HG03442 (cell line): ENCODE results near the gene ZSWIM1.
"Not testable (repeated sequence)": the region's sequence is repeated elsewhere in the genome, so short reads cannot be mapped to it uniquely, and the experiment has no call there.

Source experiments
- ATAC-seq: cut with Tn5 transposase; IDR thresholded peaks from one replicate; pipeline ENCODE4 v1.9.1; 2021; ENCODE audit warnings: mild to moderate bottlenecking, moderate library complexity; ENCODE audit not compliant: unreplicated experiment

The ZSWIM1 gene

DNA sequence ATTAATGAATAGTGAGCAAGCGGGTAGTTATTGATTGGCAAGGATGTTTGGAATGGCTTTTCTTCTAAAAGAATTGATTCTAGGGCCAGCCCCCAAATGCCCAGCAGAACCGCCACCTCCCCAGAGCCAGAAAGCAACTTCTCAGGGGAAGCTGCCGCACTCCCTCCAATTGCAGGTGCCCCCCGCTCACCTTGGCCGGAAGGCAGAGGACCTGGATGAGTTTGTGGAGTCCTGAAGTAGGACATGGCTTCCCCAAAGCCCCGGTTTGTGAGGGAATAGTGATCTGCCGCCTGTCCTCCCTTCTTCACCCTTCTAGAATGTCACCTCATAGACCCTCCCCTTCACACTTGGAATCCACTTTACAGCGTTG lies 6.3 kb downstream of the ZSWIM1 start, which contains the start of gene SPATA25:
TSS of gene SPATA25 (minus strand) at position 277 of the 370 bp plus-strand sequence. CDS start at position 245, 32 bp downstream.
- ATAC-seq = no peak

DNA sequence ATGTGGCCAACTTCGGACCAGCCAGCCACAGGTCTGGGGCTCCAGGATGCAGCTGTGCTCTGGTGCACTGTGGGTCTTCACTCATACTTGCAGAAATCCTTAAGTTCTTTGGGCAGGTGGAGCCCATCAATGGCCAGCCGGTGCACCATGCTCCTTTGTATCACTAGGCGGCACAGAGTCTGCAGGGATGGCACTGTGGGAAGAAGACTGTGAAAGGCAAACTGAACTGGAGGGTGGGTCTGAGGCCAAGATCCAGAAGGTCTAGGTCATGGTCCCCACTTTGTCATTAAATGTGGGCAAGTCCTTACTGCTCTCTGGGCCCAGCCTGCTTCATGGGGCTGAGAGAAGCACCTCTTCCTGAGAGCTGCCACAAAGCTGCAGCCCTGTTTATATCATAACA lies 7.7 kb downstream of the ZSWIM1 start:
- ATAC-seq = no peak

DNA sequence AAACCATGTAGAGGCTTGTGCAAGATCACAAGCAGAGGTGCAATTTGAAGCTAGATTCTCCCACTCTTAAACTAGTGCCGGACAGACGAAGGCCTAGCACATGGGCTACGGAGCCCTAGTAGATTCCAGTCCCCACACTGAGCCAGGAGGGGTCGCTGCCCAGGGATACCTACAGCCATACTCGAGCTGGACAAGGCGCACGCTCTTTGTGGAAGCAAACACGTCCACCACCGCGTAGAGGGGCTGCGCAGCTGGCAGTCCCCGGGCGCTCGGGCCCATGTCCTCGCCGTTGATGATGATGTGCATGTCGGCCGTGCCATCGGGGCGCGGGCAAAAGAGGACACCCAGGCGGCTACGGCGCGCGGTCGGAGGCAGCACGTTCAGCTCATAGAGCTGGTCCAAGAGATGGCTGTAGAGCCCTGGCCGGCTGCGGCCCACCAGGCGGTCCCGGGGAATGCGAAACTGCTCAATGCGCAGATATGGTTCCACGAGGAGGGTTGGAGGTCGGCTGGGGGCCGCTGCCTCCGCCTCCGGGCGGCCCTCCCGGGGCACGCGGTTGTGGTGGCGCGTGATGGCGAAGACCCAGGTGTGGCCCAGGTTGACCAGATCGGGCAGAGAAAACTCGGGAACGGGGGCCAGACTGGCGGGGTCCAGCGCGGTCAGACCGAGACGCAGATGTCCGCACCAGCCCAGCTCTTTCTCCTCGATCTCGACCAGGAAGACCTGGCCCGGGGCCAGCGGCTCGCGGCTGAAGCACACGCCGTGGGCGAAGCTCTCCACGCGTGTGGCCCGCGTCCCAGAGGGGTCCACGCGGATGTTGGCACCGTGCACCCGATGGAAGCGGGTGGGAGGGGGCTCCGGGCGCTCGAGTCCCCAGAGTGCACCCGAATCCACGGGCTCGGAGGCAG lies 9.3 kb downstream of the ZSWIM1 start:
- ATAC-seq = peak; percentile 27

DNA sequence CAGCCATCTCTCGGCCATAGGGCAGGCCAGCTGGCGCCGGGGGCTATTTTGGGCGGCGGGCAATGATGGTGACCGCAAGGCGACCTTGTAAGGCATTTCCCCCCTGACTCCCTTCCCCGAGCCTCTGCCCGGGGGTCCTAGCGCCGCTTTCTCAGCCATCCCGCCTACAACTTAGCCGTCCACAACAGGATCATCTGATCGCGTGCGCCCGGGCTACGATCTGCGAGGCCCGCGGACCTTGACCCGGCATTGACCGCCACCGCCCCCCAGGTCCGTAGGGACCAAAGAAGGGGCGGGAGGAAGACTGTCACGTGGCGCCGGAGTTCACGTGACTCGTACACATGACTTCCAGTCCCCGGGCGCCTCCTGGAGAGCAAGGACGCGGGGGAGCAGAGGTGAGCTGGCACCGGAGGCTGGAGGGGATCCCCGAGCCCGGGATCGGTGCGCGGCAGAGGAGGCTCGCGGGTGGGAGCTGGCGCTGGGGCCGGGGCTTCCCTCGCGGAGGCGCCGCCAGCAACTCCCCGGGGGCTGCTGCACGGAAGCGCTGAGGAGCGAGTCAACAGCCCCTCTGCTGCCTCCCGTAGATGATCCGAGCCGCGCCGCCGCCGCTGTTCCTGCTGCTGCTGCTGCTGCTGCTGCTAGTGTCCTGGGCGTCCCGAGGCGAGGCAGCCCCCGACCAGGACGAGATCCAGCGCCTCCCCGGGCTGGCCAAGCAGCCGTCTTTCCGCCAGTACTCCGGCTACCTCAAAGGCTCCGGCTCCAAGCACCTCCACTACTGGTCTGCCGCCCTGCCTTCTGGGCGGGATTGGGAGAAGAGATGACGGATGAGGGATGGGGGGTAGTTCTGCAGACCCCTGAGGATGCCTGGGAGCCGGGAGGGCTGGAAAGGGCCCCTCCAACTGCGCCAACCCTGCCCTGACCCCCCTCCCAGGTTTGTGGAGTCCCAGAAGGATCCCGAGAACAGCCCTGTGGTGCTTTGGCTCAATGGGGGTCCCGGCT lies 10.3 kb downstream of the ZSWIM1 start, which contains the start of the genes CTSA and NEURL2:
TSS of gene CTSA (plus strand) at position 351 of the 999 bp plus-strand sequence. CDS start at position 585, 234 bp downstream.
TSS of gene NEURL2 (minus strand) at position 224 of the 999 bp plus-strand sequence. CDS start at position 7, 217 bp downstream.
- peak; percentile 80 for ATAC-seq

DNA sequence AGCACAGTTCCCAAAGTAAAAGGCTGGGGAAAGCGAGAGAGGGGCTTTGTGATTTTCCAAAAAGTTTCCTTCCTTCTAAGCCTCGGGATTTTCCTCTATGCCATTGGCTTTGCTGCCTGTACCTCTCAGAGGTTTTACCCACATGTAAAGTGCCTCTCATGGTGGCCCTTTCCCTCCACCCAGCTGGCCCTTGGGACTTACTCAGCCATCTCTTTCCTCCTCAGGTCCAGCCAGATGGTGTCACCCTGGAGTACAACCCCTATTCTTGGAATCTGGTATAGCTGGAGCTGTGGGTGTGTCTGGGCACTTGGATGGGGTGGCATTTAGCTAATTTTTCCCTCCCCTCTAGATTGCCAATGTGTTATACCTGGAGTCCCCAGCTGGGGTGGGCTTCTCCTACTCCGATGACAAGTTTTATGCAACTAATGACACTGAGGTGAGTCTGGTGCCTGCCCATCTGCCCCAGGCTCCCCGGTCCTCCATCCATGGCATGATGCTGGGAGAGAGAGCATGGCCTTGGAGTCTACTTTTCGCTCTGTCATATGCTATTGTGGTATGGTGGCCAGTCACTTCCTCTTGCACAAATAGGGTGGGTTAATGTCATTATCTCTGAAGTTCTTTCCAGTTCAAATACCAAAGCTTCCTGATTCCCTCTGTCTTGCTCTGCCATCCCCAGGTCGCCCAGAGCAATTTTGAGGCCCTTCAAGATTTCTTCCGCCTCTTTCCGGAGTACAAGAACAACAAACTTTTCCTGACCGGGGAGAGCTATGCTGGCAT lies 11.2 kb downstream of the ZSWIM1 start:
- ATAC-seq = no peak

DNA sequence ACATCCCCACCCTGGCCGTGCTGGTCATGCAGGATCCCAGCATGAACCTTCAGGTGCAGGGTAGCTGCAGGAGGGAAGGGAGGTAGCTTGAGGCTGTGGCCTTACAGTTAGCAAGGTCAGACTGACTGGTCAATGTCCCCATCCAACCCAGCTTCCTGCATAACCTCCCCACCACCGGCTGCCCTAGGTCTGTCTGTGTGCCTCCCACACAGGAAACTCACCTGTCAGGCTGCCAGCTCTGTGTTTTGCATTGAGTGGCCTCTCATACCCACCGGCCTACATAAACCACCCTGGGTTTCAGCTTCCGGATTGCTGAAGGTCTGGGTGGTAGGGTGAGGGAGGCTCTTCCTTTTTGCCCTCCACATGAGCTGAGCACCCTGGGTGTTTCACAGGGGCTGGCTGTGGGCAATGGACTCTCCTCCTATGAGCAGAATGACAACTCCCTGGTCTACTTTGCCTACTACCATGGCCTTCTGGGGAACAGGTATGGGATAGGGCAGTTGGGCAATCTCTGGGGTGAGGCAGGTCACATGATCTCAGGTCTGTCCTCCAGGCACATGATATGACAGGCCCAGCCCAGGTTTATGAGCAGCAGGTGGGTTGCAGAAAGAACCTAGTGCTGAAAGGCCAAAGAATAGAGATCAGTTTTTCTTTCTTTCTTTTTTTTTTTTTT lies 11.9 kb downstream of the ZSWIM1 start:
- no peak for ATAC-seq

DNA sequence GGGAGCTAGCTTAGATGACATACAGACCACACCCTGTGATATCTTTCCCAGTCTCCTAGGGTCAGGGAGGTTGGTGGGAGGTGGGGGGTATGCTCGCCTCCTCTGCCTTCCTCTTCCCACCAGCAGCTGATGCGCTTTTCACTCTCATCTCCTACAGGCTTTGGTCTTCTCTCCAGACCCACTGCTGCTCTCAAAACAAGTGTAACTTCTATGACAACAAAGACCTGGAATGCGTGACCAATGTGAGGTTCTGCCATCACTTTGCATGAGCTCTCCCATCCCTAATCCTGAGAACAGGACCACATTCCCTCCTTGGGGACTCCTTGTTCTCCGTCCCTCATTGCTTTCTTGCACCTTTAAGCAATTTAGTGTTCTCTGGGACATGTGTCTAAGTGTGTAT lies 12.8 kb downstream of the ZSWIM1 start:
- ATAC-seq = no peak

DNA sequence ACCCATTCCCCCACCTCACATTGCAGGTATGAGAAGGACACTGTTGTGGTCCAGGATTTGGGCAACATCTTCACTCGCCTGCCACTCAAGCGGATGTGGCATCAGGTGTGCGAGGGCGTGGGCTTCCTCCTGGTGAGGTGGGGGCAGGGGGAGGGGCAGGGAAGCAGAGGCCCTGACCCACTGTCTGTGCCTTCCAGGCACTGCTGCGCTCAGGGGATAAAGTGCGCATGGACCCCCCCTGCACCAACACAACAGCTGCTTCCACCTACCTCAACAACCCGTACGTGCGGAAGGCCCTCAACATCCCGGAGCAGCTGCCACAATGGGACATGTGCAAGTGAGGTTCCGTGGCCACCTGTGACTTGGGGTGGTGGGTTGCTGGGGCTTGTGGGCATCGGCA lies 13.8 kb downstream of the ZSWIM1 start:
- ATAC-seq = no peak

DNA sequence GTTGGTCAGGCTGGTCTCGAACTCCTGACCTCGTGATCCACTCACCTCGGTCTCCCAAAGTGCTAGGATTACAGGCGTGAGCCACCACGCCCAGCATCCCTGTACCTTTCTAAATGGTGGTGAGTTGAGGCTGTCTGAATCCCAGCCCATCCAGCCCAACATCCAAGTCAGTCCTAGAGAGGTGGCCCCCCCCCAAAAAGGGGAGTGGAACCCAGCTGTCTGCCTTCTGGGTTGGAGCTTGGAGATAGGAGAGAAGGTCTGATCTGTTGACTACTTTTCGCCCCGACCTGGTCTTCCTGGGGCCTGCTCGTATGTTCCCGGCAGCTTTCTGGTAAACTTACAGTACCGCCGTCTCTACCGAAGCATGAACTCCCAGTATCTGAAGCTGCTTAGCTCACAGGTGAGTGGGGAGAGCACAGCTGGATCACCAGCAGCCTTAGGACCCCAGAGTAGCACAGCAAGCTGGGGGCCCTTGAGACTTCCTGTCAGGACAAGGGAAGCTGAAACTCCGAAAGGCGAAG lies 15.7 kb downstream of the ZSWIM1 start:
- ATAC-seq = no peak

DNA sequence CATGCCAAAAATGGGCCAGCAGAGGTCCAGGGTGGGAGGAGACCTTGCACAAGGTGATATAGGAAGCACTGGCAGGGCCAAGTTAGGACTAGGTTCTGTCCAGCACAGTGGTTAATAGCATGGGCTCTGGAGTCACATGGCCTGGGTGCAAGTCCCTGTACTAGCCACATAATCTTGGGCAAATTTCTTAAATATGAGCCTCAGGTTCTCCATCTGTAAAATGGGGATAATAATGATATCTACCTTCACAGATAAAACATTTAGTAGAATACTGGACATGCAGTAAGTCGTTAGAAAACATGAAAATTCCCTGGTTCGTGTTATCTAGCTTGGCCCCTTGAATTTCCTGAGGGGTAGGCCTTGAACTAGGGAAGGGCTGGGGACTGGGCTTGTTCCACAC lies 16.3 kb downstream of the ZSWIM1 start:
- no peak for ATAC-seq

DNA sequence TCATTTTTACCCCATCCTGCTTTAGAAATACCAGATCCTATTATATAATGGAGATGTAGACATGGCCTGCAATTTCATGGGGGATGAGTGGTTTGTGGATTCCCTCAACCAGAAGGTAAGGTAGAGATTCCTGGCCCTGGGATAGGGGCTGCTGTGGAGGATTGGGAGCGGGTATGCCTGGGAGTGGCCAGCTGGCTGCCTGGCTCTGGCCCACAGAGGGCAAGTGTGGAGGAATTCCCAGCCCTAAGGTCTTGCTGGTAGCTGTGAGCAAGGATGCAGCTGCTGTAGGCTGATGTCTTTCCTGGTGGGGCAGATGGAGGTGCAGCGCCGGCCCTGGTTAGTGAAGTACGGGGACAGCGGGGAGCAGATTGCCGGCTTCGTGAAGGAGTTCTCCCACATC lies 16.7 kb downstream of the ZSWIM1 start:
- no peak for ATAC-seq

DNA sequence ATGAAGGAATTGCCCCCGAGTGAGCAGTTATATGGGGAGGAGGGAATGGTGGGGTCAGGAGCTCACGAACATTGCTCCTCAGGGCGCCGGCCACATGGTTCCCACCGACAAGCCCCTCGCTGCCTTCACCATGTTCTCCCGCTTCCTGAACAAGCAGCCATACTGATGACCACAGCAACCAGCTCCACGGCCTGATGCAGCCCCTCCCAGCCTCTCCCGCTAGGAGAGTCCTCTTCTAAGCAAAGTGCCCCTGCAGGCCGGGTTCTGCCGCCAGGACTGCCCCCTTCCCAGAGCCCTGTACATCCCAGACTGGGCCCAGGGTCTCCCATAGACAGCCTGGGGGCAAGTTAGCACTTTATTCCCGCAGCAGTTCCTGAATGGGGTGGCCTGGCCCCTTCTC lies 17.3 kb downstream of the ZSWIM1 start:
- ATAC-seq = no peak

DNA sequence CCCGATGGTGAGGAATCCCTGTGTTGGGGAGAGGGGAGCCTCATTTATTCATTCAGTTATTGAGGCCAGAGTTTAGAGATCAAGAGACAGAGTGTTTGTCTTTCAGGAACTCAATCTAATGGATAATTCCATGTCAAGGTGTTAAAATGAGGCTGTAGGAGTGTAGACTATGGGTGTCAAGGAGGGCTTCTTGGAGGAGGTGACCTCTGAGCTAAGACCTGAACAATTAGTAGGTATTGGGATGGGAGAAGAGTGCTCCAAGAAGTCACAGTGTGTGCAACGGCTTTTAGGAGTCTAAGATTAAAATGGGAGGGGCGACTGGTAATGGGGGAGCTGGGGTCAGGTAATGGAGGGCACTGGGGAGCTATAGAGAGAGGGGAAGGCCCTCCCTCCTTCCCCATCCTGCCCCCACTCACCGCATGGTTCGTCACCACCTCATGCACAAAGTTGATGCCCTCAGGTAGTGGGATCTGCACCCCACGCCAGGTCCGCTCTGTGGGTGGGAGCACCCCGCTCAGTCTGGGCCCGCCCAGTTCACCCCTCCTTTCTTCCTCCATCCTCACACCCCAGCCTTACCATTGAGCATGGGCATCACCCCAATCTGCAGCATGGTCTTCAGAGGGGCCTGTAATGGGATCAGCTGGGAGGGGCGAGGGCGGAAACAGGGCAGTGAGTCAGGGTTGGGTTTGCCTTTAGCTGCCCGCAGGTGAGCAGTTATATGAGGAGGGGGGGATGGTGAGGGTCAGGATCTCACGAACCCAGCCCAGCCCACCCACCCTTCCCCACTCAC lies 18.2 kb downstream of the ZSWIM1 start:
- no peak for ATAC-seq

DNA sequence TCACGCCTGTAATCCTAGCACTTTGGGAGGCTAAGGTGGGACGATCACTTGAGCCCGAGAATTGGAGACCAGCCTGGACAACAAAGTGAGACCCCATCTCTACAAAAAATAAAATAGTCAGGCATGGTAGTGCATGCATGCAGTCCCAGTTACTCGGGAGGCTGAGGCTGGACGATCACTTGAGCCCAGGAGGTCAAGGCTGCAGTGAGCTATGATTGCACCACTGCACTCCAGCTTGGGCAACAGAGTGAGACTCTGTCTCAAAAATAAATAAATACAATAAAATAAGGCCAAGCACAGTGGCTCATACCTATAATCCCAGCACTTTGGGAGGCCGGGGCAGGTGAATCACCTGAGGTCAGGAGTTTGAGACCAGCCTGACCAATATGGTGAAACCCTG lies 20.3 kb downstream of the ZSWIM1 start:
- ATAC-seq = not testable (repeated sequence)

DNA sequence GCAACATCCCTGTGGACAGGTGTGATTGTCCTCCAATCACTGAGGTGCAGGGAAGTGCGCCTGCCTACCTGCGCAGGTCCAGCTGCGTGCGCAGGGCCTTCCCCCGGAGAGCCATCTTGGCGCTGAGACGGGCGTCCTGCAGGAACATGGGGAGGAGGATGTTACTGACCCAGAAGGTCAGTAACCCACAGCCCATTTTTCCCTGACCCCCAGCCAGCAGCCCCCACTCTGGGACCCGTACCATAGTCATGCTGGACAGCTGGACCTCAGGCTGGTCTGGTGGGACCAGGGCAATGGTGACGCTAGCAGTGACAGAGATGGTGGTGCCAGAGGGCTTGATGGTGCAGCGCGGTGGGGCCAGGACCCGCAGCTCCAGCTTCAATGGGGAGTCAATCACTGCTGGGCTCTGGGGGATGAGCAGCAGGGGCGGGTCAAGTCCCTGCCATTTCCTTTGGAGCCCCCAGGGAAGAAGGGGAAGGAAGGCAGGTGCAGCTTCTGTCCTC lies 21.2 kb downstream of the ZSWIM1 start:
- no peak for ATAC-seq

DNA sequence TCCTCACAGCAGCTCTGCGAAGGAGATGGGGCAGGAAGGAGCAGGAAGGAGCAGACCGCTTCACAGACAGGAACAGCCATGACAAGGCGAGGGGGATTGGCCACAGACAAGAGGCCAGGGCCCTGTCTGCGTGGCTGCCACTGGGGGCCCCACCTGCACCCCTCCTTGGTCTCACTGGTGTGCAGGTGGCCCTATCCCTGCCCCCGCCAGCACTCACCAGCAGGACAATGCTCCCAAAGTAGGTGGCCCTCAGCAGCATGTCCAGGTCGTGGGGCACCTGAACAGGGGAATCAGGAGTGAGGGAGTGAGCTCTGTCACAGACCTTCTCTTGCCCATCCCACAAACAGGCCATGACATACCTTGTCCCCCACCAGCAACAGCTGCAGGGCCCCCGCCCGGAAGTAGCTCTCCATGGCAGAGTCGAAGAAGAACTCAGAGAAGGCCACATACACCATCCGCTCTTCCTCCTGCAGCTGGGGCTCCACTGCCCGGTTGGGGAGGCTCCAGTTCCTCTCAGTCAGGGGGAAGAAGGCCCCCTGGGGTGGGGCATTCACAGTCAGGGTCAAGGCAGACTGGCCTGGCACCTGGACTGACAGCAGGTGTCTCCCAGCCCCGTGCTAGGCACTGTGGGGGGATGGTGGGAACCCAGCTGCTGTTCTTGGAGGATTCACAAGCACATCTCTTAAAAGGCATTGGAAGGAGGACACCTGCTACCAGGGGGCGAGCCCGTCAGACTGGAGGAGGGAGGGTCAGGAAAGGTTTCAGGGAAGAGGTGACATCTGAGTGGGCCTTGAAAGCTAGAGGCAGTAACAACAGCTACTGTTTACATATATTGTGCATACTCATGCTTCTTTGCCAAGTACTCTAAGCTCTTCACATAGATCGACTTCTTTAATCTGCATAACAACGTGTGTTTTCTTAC lies 23.8 kb downstream of the ZSWIM1 start:
- ATAC-seq = no peak

DNA sequence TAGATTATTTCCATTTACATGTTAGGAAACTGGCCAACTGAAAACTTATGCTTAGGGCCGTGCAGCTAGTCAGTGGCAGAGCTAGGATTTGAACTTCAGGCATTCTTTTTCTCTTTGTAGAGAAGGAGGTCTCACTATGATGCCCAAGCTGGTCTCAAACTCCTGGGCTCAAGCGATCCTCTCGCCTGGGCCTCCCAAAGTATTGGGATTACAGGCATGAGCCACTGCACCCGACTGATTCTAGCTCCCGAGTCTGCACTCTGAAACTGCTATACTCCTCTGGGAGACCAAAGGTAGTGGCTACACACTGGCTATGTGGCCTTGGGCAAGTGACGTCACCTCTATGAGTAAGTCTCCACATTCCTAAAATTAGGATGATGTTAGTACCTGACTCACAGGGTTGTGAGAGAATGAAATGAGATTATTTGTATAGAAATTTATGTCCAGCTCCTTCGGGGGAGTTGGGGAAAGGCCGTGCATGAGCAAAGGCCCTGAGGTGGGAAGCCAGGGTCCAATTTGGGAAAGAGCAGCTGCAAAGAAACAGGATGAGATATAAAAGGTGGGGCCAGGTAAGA lies 24.6 kb downstream of the ZSWIM1 start:
- ATAC-seq = no peak
